ENCODE results near the gene IFNA14. TPM values are rescaled to one million over a fixed set of nuclear protein-coding genes. Genes with fewer than 3 reads are reported as not detected.
"Not testable (repeated sequence)": the region's sequence is repeated elsewhere in the genome, so short reads cannot be mapped to it uniquely, and the experiment has no call there.

Gene IFNA14
- total RNA-seq, 4 donors from 2014 or later: not detected

GRCh38 chr9:21234153-21234687 is 5.6 kb downstream of the IFNA14 start:
- DNase-seq: no peak
- no peak for TF ChIP-seq CTCF (IDR thresholded peaks at IDR 0.05)
- TF ChIP-seq POLR2A (IDR thresholded peaks at IDR 0.05): no peak
- H3K4me1 ChIP-seq: no peaks in the 10 kb centered on the region
- no peaks in the 10 kb centered on the region for H3K9me3 ChIP-seq
- H3K4me3 ChIP-seq: no peak overlapping the region
- H3K27ac ChIP-seq: no peak overlapping the region
- H3K36me3 ChIP-seq: no peaks in the 10 kb centered on the region
- no peaks in the 10 kb centered on the region for H3K27me3 ChIP-seq

- DNase-seq: no peak
- Histone ChIP-seq H3K4me1 (no peaks in the 10 kb centered on the region), H3K27me3 (no peaks in the 10 kb centered on the region), H3K9me3 (no peaks in the 10 kb centered on the region), H3K36me3 (no peaks in the 10 kb centered on the region), H3K27ac (no peak overlapping the region), H3K4me3 (no peak overlapping the region)
- TF ChIP-seq CTCF (IDR thresholded peaks at IDR 0.05) (no peak), POLR2A (IDR thresholded peaks at IDR 0.05) (no peak)
Measured at GRCh38 chr9:21233258-21233657, 6.5 kb downstream of the IFNA14 start.

GRCh38 chr9:21228122-21228521 is 11.7 kb downstream of the IFNA14 start, which contains the start of gene IFNA17:
Gene IFNA17 (minus strand): TSS chr9:21228222. CDS start chr9:21228173, 49 bp downstream.
- TF ChIP-seq POLR2A (IDR thresholded peaks at IDR 0.05) (no peak), CTCF (IDR thresholded peaks at IDR 0.05) (no peak)
- Histone ChIP-seq H3K4me3 (no peak within 1 kb of the TSS), H3K36me3 (no peaks in the 10 kb centered on the region)

GRCh38 chr9:21217211-21217610 is 22.6 kb downstream of the IFNA14 start, which contains the start of gene IFNA16:
Gene IFNA16 (minus strand): TSS chr9:21217311. CDS start chr9:21217305, 6 bp downstream.
- H3K4me3 ChIP-seq, H3K9me3 ChIP-seq, H3K36me3 ChIP-seq, H3K4me1 ChIP-seq, H3K27me3 ChIP-seq, DNase-seq, H3K27ac ChIP-seq: not testable (repeated sequence)

More at GRCh38 chr9:21228122-21228521, 11.7 kb downstream of the IFNA14 start, which contains the start of gene IFNA17:
- no peak for DNase-seq
- Histone ChIP-seq H3K27me3 (no peaks in the 10 kb centered on the region), H3K9me3 (no peaks in the 10 kb centered on the region), H3K4me1 (no peaks in the 10 kb centered on the region), H3K27ac (no peak within 1 kb of the TSS)

- not testable (repeated sequence) for H3K9me3 ChIP-seq, H3K4me1 ChIP-seq, H3K4me3 ChIP-seq, H3K27ac ChIP-seq, H3K36me3 ChIP-seq, H3K27me3 ChIP-seq, DNase-seq
- TF ChIP-seq CTCF (IDR thresholded peaks at IDR 0.05): peak in 1 of 6 experiments; percentile 20
Measured at GRCh38 chr9:21213411-21214326, 26.1 kb downstream of the IFNA14 start.

- not testable (repeated sequence) for DNase-seq, H3K4me3 ChIP-seq, H3K9me3 ChIP-seq, H3K27me3 ChIP-seq, H3K4me1 ChIP-seq, H3K27ac ChIP-seq, H3K36me3 ChIP-seq
Measured at GRCh38 chr9:21212160-21212559, 27.6 kb downstream of the IFNA14 start.

- not testable (repeated sequence) for H3K27me3 ChIP-seq, H3K4me1 ChIP-seq, H3K27ac ChIP-seq, DNase-seq, H3K9me3 ChIP-seq, H3K36me3 ChIP-seq, H3K4me3 ChIP-seq
Measured at GRCh38 chr9:21210782-21211181, 29.0 kb downstream of the IFNA14 start.

Measured in Peyer's patch (tissue), 4 donors.